ENCODE measurements around the gene MAST2.

DNA sequence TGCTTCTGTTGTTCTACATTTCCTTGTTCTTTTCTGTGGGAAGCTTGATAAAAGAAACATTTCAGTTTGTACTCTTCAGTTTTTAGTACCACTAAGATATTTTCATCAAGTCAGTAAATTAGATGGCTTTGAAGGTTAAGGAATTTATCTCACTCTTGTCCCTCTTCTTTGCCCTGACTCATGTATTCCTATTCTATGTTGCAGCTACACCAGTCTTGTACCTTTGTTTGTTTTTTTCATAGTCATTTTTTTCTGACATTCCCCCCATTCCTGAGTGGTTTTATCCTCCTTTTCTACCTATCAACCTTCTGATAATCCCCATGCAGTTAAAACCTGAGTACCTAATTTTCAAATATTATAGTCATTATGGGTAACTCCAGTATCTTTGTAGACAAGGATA is 65.4 kb downstream of the MAST2 start:
- TF ChIP-seq, protein P1, sequence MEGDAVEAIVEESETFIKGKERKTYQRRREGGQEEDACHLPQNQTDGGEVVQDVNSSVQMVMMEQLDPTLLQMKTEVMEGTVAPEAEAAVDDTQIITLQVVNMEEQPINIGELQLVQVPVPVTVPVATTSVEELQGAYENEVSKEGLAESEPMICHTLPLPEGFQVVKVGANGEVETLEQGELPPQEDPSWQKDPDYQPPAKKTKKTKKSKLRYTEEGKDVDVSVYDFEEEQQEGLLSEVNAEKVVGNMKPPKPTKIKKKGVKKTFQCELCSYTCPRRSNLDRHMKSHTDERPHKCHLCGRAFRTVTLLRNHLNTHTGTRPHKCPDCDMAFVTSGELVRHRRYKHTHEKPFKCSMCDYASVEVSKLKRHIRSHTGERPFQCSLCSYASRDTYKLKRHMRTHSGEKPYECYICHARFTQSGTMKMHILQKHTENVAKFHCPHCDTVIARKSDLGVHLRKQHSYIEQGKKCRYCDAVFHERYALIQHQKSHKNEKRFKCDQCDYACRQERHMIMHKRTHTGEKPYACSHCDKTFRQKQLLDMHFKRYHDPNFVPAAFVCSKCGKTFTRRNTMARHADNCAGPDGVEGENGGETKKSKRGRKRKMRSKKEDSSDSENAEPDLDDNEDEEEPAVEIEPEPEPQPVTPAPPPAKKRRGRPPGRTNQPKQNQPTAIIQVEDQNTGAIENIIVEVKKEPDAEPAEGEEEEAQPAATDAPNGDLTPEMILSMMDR (IDR thresholded peaks at IDR 0.05): no peak
- TF ChIP-seq POLR2AphosphoS5 (IDR thresholded peaks at IDR 0.05) (no peak), POLR2A (IDR thresholded peaks at IDR 0.05; ENCODE audit: low read depth) (no peak), EP300 (IDR thresholded peaks at IDR 0.05) (no peak)

Measured in esophagus muscularis mucosa (tissue), 4 donors.